Testis (tissue), 2 donors: Measurements from ENCODE around the gene SKAP2.

Source experiments
- CTCF ChIP-seq, 3 experiments: fragments of 450-650 bp in 2 of 3; fragments of 200-600 bp in 1 of 3; sonication (generic) in 1 of 3; IDR thresholded peaks; one replicate each; pipeline ENCODE4 v1.5.1; 2016 to 2019; ENCODE audit warnings: antibody characterized with exemption in 3 of 3, mild to moderate bottlenecking in 2 of 3, moderate library complexity in 1 of 3
- POLR2A ChIP-seq: fragments of 450-650 bp; IDR thresholded peaks from one replicate; pipeline ENCODE4 v1.6.1; 2017; ENCODE audit warnings: antibody characterized with exemption, mild to moderate bottlenecking, moderate library complexity

DNA sequence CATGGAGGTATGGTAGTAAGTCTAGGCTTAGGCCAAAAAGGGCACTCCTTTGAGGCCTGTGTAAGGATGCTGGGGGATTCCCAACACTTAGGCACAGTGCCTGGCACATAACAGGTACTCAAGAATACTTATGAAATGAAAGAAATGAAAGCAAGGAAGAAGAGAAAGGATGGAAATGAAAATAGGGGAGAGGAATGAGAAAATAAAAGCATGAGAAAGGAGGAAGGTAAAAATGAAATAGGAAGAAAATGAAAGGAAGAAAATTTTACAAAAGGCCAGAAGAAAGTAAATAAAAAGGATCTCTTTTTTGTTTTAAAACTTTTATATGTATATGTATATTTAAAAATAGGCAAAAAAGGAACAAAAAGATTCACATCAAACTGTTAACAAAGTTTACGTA is 146.3 kb downstream of the SKAP2 start:
- TF ChIP-seq POLR2A = no peak
- no peak for TF ChIP-seq CTCF (IDR thresholded peaks at IDR 0.05)
